Trophoblast cell (in vitro differentiated cells and primary cell): ENCODE data around the gene TM2D3.
A peak's percentile ranks its signal among the peaks of the same experiment; 100 is the strongest.

Experiments
- DNase-seq, 2 donors: peaks; one replicate each; pipeline ENCODE4 v3.0.0-alpha.2; 2016
- H2AFZ ChIP-seq: 2 replicates; pipeline ENCODE4 v1.6.1; 2013; ENCODE audit warnings: low read length, moderate library complexity, mild to moderate bottlenecking; ENCODE audit not compliant: insufficient read depth, poor library complexity
- H2AK5ac ChIP-seq: 2 replicates; pipeline ENCODE4 v1.6.1; 2013; ENCODE audit warnings: mild to moderate bottlenecking, low read length
- H2BK120ac ChIP-seq: 2 replicates; pipeline ENCODE4 v1.6.1; 2013; ENCODE audit warnings: low read length, mild to moderate bottlenecking, moderate library complexity; ENCODE audit not compliant: insufficient read depth, poor library complexity
- H2BK12ac ChIP-seq: 2 replicates; pipeline ENCODE4 v1.6.1; 2013; ENCODE audit warnings: mild to moderate bottlenecking, low read length, moderate library complexity
- H2BK5ac ChIP-seq: 2 replicates; pipeline ENCODE4 v1.6.1; 2013; ENCODE audit warnings: low read length, low read depth, moderate library complexity, mild to moderate bottlenecking; ENCODE audit not compliant: poor library complexity
- H3K14ac ChIP-seq: 2 replicates; pipeline ENCODE4 v1.6.1; 2013; ENCODE audit warnings: mild to moderate bottlenecking, low read length
- H3K18ac ChIP-seq: 2 replicates; pipeline ENCODE4 v1.6.1; 2013; ENCODE audit warnings: mild to moderate bottlenecking, low read length
- H3K23ac ChIP-seq: 2 replicates; pipeline ENCODE4 v1.6.1; 2013; ENCODE audit warnings: low read length
- H3K27ac ChIP-seq: 2 replicates; pipeline ENCODE4 v1.5.1; 2013; ENCODE audit warnings: low read depth, mild to moderate bottlenecking, inconsistent platforms, low read length, moderate library complexity
- H3K27me3 ChIP-seq: 2 replicates; pipeline ENCODE4 v1.6.1; 2013; ENCODE audit warnings: inconsistent platforms, mild to moderate bottlenecking, low read length, moderate library complexity; ENCODE audit not compliant: insufficient read depth
- H3K36me3 ChIP-seq, 2 experiments: 1 replicate in 1 of 2; 2 replicates in 1 of 2; pipeline ENCODE4 v1.6.1; 2013; ENCODE audit warnings: low read length in 2 of 2, mild to moderate bottlenecking in 2 of 2, moderate library complexity in 1 of 2; ENCODE audit not compliant: insufficient read depth in 2 of 2, control insufficient read depth in 1 of 2
- H3K4ac ChIP-seq: 2 replicates; pipeline ENCODE4 v1.6.1; 2013; ENCODE audit warnings: low read depth, mild to moderate bottlenecking, low read length, moderate library complexity
- H3K4me1 ChIP-seq, 2 experiments: 1 replicate in 1 of 2; 2 replicates in 1 of 2; pipeline ENCODE4 v1.6.1; 2013; ENCODE audit warnings: low read length in 2 of 2, mild to moderate bottlenecking in 2 of 2, moderate library complexity in 1 of 2; ENCODE audit not compliant: insufficient read depth in 2 of 2, control insufficient read depth in 1 of 2
- H3K4me2 ChIP-seq: 2 replicates; pipeline ENCODE4 v1.6.1; 2013; ENCODE audit warnings: inconsistent platforms, mild to moderate bottlenecking, low read length, moderate library complexity
- H3K4me3 ChIP-seq: 2 replicates; pipeline ENCODE4 v1.5.1; 2013; ENCODE audit warnings: mild to moderate bottlenecking, low read depth, low read length, inconsistent platforms
- H3K79me1 ChIP-seq: one replicate; pipeline ENCODE4 v1.6.1; 2013; ENCODE audit warnings: low read length
- H3K79me2 ChIP-seq: 2 replicates; pipeline ENCODE4 v1.6.1; 2013; ENCODE audit warnings: low read length, mild to moderate bottlenecking; ENCODE audit not compliant: control insufficient read depth, insufficient read depth, poor library complexity
- H3K9ac ChIP-seq: 2 replicates; pipeline ENCODE4 v1.6.1; 2013; ENCODE audit warnings: mild to moderate bottlenecking, low read length
- H3K9me3 ChIP-seq: 2 replicates; pipeline ENCODE4 v1.6.1; 2013; ENCODE audit warnings: low read depth, mild to moderate bottlenecking, control low read depth, inconsistent platforms, low read length; ENCODE audit not compliant: insufficient read depth
- H4K12ac ChIP-seq: 2 replicates; pipeline ENCODE4 v1.6.1; 2013; ENCODE audit warnings: low read depth, mild to moderate bottlenecking, low read length, moderate library complexity
- H4K8ac ChIP-seq: 2 replicates; pipeline ENCODE4 v1.6.1; 2013; ENCODE audit warnings: low read depth, mild to moderate bottlenecking, low read length, moderate library complexity
- H4K91ac ChIP-seq: one replicate; pipeline ENCODE4 v1.6.1; 2013; ENCODE audit warnings: low read depth, mild to moderate bottlenecking, low read length, moderate library complexity
- WGBS: extraction: QIAGEN DNeasy Blood & Tissue Kit; methylation state at CpG from one replicate; pipeline ENCODE4 v1.1.7; 2013; ENCODE audit warnings: missing lambda C conversion rate; ENCODE audit not compliant: insufficient read length, insufficient coverage; ENCODE audit errors: extremely low coverage; 5-methylcytosine and 5-hydroxymethylcytosine counted together

Gene TM2D3

DNA sequence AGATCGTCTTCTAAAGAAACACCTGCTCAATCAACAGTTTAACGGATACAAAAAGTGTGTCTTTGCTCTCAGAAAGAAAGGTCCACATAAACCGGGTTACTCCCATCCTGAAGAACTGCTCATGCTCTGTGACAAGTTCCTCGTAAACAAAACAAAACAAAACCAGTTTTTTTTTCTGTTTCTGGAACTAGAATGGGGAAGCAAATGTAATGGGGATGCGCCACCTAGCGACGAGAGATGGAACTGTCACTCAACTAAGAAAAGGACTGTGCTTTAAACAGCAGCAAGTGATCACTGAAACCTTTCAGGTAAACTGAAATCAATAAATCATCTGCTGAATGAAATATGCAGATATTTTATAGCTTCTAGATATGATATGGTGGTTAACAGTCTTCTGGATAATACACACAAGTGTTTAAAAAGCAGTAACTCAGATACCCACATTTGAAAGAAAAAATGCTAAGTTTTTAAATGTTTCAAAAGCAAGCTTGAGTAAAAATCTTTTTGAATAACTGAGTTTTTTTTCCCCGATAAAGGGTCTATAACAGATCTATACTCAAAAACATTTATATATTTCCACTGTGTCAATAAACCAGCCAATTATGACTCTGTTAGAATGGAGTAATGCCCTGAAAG is 10.9 kb downstream of the TM2D3 start:
- Histone ChIP-seq H3K18ac (no peak overlapping the region), H3K14ac (no peak overlapping the region), H4K12ac (no peak overlapping the region), H2AK5ac (no peak overlapping the region), H3K4me1 (no peaks in the 10 kb centered on the region), H3K4me3 (no peak overlapping the region), H3K36me3 (peaks cover 15 to 24% of the 10 kb centered on the region in 2 experiments), H4K91ac (no peak overlapping the region), H2BK12ac (no peak overlapping the region), H2BK5ac (no peak overlapping the region), H3K79me2 (no peaks in the 10 kb centered on the region), H3K9ac (no peak overlapping the region), H3K27me3 (no peaks in the 10 kb centered on the region), H3K4me2 (no peak overlapping the region), H4K8ac (no peak overlapping the region), H3K9me3 (no peaks in the 10 kb centered on the region), H2AFZ (no peak overlapping the region), H3K27ac (no peak overlapping the region), H2BK120ac (no peak overlapping the region), H3K23ac (no peak overlapping the region), H3K4ac (no peak overlapping the region), H3K79me1 (no peaks in the 10 kb centered on the region)
- no CpG with 5 or more reads among the region's 8 CpGs for WGBS
- peak; percentile 45 to 85 for DNase-seq

DNA sequence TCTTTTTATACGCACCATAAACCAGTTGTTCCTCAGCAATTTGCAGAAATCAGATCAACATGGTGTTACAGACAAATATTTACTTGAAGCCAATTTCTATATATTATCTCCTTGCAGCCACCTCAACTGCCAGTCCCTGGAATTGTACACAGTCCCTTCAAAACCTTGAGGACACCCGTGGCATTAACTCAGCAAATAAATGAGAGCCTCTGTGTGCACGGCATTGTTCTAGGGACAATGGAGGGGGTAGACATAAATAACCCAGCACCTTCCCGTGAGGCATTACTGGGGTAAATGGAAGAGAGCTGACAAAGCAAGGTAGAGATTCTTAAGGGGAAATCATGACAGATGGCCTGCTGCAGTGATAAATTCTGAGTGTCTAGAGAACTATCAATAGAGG is 12.5 kb downstream of the TM2D3 start:
- H3K27me3 ChIP-seq: no peaks in the 10 kb centered on the region
- H4K8ac ChIP-seq: no peak overlapping the region
- H4K12ac ChIP-seq: no peak overlapping the region
- no peak overlapping the region for H3K14ac ChIP-seq
- no peak for DNase-seq
- H2AFZ ChIP-seq: no peak overlapping the region
- no peak overlapping the region for H3K27ac ChIP-seq
- H3K18ac ChIP-seq: no peak overlapping the region
- H3K4ac ChIP-seq: no peak overlapping the region
- no peak overlapping the region for H2BK5ac ChIP-seq
- no peak overlapping the region for H3K23ac ChIP-seq
- no peak overlapping the region for H3K9ac ChIP-seq
- H3K79me2 ChIP-seq: no peaks in the 10 kb centered on the region
- peaks cover 14 to 18% of the 10 kb centered on the region in 2 experiments for H3K36me3 ChIP-seq
- no peaks in the 10 kb centered on the region for H3K9me3 ChIP-seq
- no peak overlapping the region for H2AK5ac ChIP-seq
- H4K91ac ChIP-seq: no peak overlapping the region
- no peaks in the 10 kb centered on the region for H3K79me1 ChIP-seq
- no peak overlapping the region for H2BK12ac ChIP-seq
- no peak overlapping the region for H2BK120ac ChIP-seq
- WGBS: no CpG with 5 or more reads among the region's 4 CpGs
- H3K4me3 ChIP-seq: no peak overlapping the region
- no peak overlapping the region for H3K4me2 ChIP-seq
- H3K4me1 ChIP-seq: no peaks in the 10 kb centered on the region

DNA sequence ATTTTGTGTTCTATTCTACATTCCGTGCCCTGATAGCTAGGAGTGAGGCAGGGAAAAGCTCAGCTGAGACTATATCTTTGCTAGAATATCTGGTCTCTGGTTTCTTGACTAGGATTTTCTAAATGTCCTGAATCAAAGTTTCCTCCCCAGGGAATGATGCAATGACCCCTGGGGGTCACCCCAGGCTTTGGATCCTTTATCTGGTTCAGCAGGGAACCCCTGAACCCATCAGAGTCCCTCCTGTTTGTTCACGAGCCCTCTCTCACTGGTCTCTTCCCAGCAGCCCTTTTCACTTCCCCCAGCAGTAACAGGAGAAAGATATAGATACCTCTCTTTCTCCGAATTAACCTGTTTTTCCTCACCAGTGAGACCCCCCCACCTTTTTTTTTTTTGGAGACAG is 14.3 kb downstream of the TM2D3 start:
- Histone ChIP-seq H4K12ac (no peak overlapping the region), H3K14ac (no peak overlapping the region), H3K4ac (no peak overlapping the region), H3K18ac (no peak overlapping the region), H3K9me3 (no peaks in the 10 kb centered on the region), H3K27ac (no peak overlapping the region), H3K79me2 (no peaks in the 10 kb centered on the region), H2BK12ac (no peak overlapping the region), H3K27me3 (no peaks in the 10 kb centered on the region), H2BK5ac (no peak overlapping the region), H2AFZ (no peak overlapping the region), H3K9ac (no peak overlapping the region), H3K4me3 (no peak overlapping the region), H3K36me3 (peaks cover 5 to 8% of the 10 kb centered on the region in 2 experiments), H4K91ac (no peak overlapping the region), H2BK120ac (no peak overlapping the region), H4K8ac (no peak overlapping the region), H3K23ac (no peak overlapping the region), H3K4me1 (no peaks in the 10 kb centered on the region), H3K4me2 (no peak overlapping the region), H2AK5ac (no peak overlapping the region), H3K79me1 (no peaks in the 10 kb centered on the region)
- no CpG with 5 or more reads among the region's 3 CpGs for WGBS
- no peak for DNase-seq

DNA sequence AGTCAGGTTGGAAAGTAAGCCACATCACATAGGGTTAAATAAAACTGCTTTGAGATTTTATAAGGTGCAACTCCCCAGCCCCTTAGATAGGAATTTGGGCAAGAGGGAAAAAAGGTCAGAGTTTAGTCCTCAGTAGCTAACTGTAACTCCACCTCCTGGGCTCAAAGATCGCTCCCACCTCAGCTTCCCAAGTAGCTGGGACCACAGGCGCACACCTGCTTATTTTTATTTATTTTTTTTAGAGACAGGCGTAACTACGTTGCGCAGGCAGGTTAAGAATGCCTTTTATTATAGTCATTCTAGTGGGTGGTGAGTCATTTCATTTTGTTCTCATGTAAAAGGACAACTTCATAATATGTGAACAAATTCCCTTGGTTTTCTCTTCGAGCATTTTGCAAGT is 14.7 kb downstream of the TM2D3 start:
- no peak overlapping the region for H3K4me3 ChIP-seq
- no peak overlapping the region for H4K8ac ChIP-seq
- H3K27me3 ChIP-seq: no peaks in the 10 kb centered on the region
- H4K12ac ChIP-seq: no peak overlapping the region
- peaks cover 4 to 7% of the 10 kb centered on the region in 2 experiments for H3K36me3 ChIP-seq
- H3K79me1 ChIP-seq: no peaks in the 10 kb centered on the region
- no peaks in the 10 kb centered on the region for H3K4me1 ChIP-seq
- H3K79me2 ChIP-seq: no peaks in the 10 kb centered on the region
- no peak overlapping the region for H3K18ac ChIP-seq
- no peak overlapping the region for H3K9ac ChIP-seq
- H3K9me3 ChIP-seq: no peaks in the 10 kb centered on the region
- no peak overlapping the region for H2AK5ac ChIP-seq
- no CpG with 5 or more reads among the region's 6 CpGs for WGBS
- H2BK5ac ChIP-seq: no peak overlapping the region
- H3K27ac ChIP-seq: no peak overlapping the region
- no peak overlapping the region for H2AFZ ChIP-seq
- no peak overlapping the region for H2BK12ac ChIP-seq
- H3K23ac ChIP-seq: no peak overlapping the region
- no peak overlapping the region for H3K4ac ChIP-seq
- no peak overlapping the region for H3K14ac ChIP-seq
- no peak overlapping the region for H3K4me2 ChIP-seq
- DNase-seq: peak; percentile 29 to 82
- no peak overlapping the region for H4K91ac ChIP-seq
- H2BK120ac ChIP-seq: no peak overlapping the region
